Uterus (tissue), 4 donors: Measurements from ENCODE around the gene EXTL1. TPM values are rescaled to one million over a fixed set of nuclear protein-coding genes. Genes with fewer than 3 reads are reported as not detected.

ENCODE experiments used
- DNase-seq, 2 donors: peaks; one replicate each; pipeline ENCODE4 v3.0.0-alpha.2; 2019 to 2020
- H3K27ac ChIP-seq, 2 donors: fragments of 200-600 bp; sonication (generic); 1 replicate in 1 of 2; 2 replicates in 1 of 2; pipeline ENCODE4 v1.5.1; 2016 to 2018
- H3K27me3 ChIP-seq, 2 donors: fragments of 200-600 bp; sonication (generic); one replicate each; pipeline ENCODE4 v1.5.1; 2018 to 2019; ENCODE audit warnings: control low read depth in 1 of 2
- H3K36me3 ChIP-seq, 2 donors: fragments of 200-600 bp; sonication (generic); one replicate each; pipeline ENCODE4 v1.5.1; 2019; ENCODE audit warnings: control low read depth in 1 of 2
- H3K4me1 ChIP-seq, 2 donors: fragments of 200-600 bp; sonication (generic); one replicate each; pipeline ENCODE4 v1.5.1; 2018 to 2019; ENCODE audit warnings: control low read depth in 1 of 2
- H3K4me3 ChIP-seq, 2 donors: fragments of 200-600 bp; sonication (generic); 1 replicate in 1 of 2; 2 replicates in 1 of 2; pipeline ENCODE4 v1.5.1; 2018 to 2019; ENCODE audit warnings: mild to moderate bottlenecking in 1 of 2
- H3K9me3 ChIP-seq, 2 donors: fragments of 200-600 bp; sonication (generic); one replicate each; pipeline ENCODE4 v1.5.1; 2019; ENCODE audit warnings: control low read depth in 1 of 2
- POLR2A ChIP-seq, 2 donors: fragments of 450-650 bp; IDR thresholded peaks; one replicate each; pipeline ENCODE4 v1.6.1; 2016; ENCODE audit warnings: antibody characterized with exemption in 2 of 2, mild to moderate bottlenecking in 1 of 2, moderate library complexity in 1 of 2
- intact Hi-C: fragments of 100-400 bp; cut with DNase I; formaldehyde crosslinking; loops from one replicate; pipeline ENCODE4 v1.15.1; 2023; ENCODE audit warnings: low total_unique reads
- total RNA-seq, 4 donors: library from RNA; depleted of rRNA in 3 of 4; stranded (reverse); fragments of >200 nt in 3 of 4; gene quantifications; one replicate each; pipeline versions ENCODE4 v1.1.0 to v1.2.4, GENCODE V29; 2014 to 2023
- TF ChIP-seq, protein P1 (sequence below), 4 experiments: fragments of 200-600 bp in 2 of 4; fragments of 450-650 bp in 2 of 4; sonication (generic) in 2 of 4; IDR thresholded peaks; one replicate each; pipeline ENCODE4 v1.5.1; 2016 to 2019; ENCODE audit warnings: antibody characterized with exemption in 4 of 4, mild to moderate bottlenecking in 2 of 4, moderate library complexity in 1 of 4
- donor health status: DM: yes; HTN: yes; CAD: no.

The EXTL1 gene
- total RNA-seq, 4 donors from 2014 or later = 0.26 to 2.7 (median 1.7) TPM; not detected in 1

DNA sequence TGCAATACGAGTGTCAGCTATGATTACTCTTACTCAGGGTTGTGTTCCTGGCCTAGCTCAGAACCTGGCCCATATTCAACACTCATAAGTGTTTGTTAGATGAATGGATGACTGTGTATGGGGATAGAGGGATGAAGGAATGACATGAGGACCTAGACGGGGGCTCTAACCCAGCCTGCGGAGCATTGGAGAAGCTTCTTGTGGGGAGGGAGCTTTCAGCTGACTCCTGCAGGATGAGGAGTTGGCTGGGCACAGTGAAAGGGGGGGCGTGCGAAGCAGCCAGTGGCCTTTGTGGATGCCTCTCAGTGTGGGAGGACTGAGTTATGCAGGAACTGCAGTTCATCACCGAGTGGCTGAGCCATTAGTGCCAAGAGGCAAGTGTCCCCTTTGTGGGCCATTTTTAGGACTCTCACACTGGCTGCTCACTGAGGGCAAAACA lies 1.2 kb upstream of the EXTL1 start:
- H3K4me1 ChIP-seq = peaks cover 0 to 5% of the 10 kb centered on the region in 2 donors
- H3K36me3 ChIP-seq = no peaks in the 10 kb centered on the region
- no peaks in the 10 kb centered on the region for H3K9me3 ChIP-seq
- intact Hi-C loops = no loop called here
- peak overlapping the region; percentile 53 to 66 for H3K27ac ChIP-seq
- no peak overlapping the region for H3K4me3 ChIP-seq
- no peaks in the 10 kb centered on the region for H3K27me3 ChIP-seq
- DNase-seq = peak; percentile 45 to 46
- TF ChIP-seq POLR2A (IDR thresholded peaks at IDR 0.05) = no peak
- TF ChIP-seq, protein P1, sequence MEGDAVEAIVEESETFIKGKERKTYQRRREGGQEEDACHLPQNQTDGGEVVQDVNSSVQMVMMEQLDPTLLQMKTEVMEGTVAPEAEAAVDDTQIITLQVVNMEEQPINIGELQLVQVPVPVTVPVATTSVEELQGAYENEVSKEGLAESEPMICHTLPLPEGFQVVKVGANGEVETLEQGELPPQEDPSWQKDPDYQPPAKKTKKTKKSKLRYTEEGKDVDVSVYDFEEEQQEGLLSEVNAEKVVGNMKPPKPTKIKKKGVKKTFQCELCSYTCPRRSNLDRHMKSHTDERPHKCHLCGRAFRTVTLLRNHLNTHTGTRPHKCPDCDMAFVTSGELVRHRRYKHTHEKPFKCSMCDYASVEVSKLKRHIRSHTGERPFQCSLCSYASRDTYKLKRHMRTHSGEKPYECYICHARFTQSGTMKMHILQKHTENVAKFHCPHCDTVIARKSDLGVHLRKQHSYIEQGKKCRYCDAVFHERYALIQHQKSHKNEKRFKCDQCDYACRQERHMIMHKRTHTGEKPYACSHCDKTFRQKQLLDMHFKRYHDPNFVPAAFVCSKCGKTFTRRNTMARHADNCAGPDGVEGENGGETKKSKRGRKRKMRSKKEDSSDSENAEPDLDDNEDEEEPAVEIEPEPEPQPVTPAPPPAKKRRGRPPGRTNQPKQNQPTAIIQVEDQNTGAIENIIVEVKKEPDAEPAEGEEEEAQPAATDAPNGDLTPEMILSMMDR (IDR thresholded peaks at IDR 0.05) = no peak

DNA sequence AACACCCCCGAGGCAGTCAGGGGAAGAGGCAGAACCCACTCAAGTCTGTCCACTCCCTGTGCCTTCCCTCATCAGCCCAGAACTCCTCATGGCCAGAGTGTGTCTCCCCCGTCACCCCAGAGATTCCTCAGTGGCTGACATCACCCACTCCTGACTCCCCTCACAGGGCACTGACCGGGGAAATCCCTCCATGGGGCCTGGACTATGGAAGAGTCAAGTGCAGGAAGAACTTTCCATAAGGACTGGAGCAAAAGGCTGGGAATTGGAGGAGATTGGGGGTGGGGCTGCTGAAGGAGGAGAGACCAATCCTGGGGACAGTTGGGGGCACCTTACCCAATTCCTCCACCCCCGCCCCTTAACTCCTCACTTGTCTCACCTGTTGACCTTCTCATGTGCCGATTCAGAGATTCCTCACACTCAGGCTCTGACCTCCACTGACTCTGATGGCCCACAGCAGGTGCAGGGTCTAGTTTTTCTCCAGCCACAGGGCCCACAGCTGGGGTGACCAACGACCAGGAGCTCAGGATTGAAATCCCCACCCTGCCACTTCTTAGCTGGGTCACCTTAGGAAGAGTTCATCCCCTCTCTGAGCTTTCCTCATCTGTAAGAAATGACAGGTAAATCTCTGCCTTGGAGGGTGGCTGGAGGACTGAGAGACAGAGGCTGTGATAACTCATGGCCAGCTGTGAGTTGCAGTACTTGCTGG lies 481 bp upstream of the EXTL1 start:
- Histone ChIP-seq H3K9me3 (no peaks in the 10 kb centered on the region), H3K27me3 (no peaks in the 10 kb centered on the region), H3K36me3 (no peaks in the 10 kb centered on the region), H3K4me3 (peak overlapping the region in 1 of 2 donors; percentile 33), H3K4me1 (peaks cover 0 to 5% of the 10 kb centered on the region in 2 donors), H3K27ac (peak overlapping the region; percentile 53 to 66)
- intact Hi-C loops = no loop called here
- no peak for TF ChIP-seq POLR2A (IDR thresholded peaks at IDR 0.05)
- TF ChIP-seq, protein P1 (IDR thresholded peaks at IDR 0.05) = no peak
- DNase-seq = peak in 1 of 2 donors; percentile 24

DNA sequence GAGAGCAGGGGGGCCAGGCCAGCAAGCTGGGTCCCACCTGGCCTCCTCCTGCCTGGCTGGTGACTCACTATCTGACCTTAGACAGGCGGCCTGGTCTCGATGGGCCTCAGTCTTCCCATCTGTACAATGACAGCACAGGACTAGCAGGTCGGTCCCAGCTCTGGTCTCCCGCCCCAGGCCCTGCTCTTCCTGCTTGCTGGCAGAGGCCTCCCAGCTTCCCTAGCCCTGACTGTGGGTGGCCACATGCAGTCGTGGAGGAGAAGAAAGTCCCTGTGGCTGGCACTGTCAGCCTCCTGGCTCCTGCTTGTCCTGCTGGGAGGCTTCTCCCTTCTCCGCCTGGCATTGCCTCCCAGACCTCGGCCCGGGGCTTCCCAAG lies 817 bp downstream of the EXTL1 start:
- Histone ChIP-seq H3K27me3 (no peaks in the 10 kb centered on the region), H3K4me1 (peaks cover 0 to 5% of the 10 kb centered on the region in 2 donors), H3K36me3 (no peaks in the 10 kb centered on the region), H3K4me3 (no peak overlapping the region), H3K27ac (peak overlapping the region; percentile 53 to 66), H3K9me3 (no peaks in the 10 kb centered on the region)
- DNase-seq = no peak
- intact Hi-C loops = no loop called here
- TF ChIP-seq, protein P1 (IDR thresholded peaks at IDR 0.05) = no peak
- no peak for TF ChIP-seq POLR2A (IDR thresholded peaks at IDR 0.05)

DNA sequence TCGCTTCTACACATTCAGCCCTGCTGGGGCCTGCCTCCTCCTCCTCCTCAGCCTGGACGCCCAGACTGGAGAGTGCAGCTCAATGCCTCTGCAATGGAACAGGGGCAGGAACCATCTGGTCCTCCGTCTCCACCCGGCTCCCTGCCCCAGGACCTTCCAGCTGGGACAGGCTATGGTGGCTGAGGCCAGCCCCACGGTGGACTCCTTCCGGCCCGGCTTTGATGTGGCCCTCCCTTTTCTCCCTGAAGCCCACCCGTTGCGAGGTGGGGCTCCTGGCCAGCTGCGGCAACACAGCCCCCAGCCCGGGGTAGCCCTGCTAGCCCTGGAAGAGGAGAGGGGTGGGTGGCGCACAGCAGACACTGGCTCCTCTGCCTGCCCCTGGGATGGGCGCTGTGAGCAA lies 1.4 kb downstream of the EXTL1 start:
- no peak overlapping the region for H3K4me3 ChIP-seq
- intact Hi-C loops = no loop called here
- no peak for DNase-seq
- H3K4me1 ChIP-seq = peaks cover 0 to 5% of the 10 kb centered on the region in 2 donors
- no peaks in the 10 kb centered on the region for H3K9me3 ChIP-seq
- peak overlapping the region in 1 of 2 donors; percentile 54 for H3K27ac ChIP-seq
- H3K36me3 ChIP-seq = no peaks in the 10 kb centered on the region
- H3K27me3 ChIP-seq = no peaks in the 10 kb centered on the region
- TF ChIP-seq, protein P1 (IDR thresholded peaks at IDR 0.05) = no peak
- no peak for TF ChIP-seq POLR2A (IDR thresholded peaks at IDR 0.05)

DNA sequence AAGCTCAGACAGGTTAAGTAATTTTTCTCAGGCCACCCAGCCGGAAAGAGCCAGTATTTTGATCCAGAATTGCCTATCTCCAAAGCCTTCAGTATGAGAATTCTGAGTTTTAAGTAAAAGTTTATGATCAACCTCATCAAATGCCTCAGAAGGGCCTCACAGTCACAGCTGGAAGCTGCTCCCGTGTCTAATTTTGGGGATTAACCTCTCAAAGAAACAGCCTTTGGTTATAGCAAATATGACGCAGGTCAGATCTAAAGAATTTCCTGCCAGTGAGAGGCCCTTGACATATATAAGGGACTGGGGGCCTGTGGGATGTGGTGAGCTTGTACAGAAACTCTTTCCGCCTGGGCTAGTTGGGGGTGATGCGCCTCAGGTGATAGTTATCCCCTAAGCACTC lies 2.3 kb downstream of the EXTL1 start:
- Histone ChIP-seq H3K27me3 (no peaks in the 10 kb centered on the region), H3K4me3 (no peak overlapping the region), H3K36me3 (no peaks in the 10 kb centered on the region), H3K4me1 (peaks cover 0 to 5% of the 10 kb centered on the region in 2 donors), H3K27ac (no peak overlapping the region), H3K9me3 (no peaks in the 10 kb centered on the region)
- no peak for DNase-seq
- TF ChIP-seq POLR2A (IDR thresholded peaks at IDR 0.05) = no peak
- TF ChIP-seq, protein P1 (IDR thresholded peaks at IDR 0.05) = no peak
- intact Hi-C loops = no loop called here
